GM19035 (cell line): ENCODE measurements around the gene SLC38A3.

Experiments used
- ATAC-seq: cut with Tn5 transposase; IDR thresholded peaks from one replicate; pipeline ENCODE4 v1.9.1; 2021; ENCODE audit not compliant: unreplicated experiment

Gene SLC38A3

GRCh38 chr3:50265571-50265970 lies 60.5 kb downstream of the SLC38A3 start:
- ATAC-seq, result no peak

GRCh38 chr3:50266017-50266416 lies 60.9 kb downstream of the SLC38A3 start:
- no peak for ATAC-seq

- no peak for ATAC-seq
These were observed 61.8 kb downstream of the SLC38A3 start for GRCh38 chr3:50266836-50267235.

GRCh38 chr3:50267280-50267913 lies 62.3 kb downstream of the SLC38A3 start:
- ATAC-seq, result no peak

GRCh38 chr3:50268276-50268675 lies 63.2 kb downstream of the SLC38A3 start:
- ATAC-seq, result no peak

- ATAC-seq, result no peak
These were observed 63.8 kb downstream of the SLC38A3 start, which contains the start of gene SEMA3B for GRCh38 chr3:50268703-50269451. SEMA3B (plus strand) TSS chr3:50269147; CDS start chr3:50269241, 94 bp downstream.

GRCh38 chr3:50269460-50269859 lies 64.4 kb downstream of the SLC38A3 start:
- no peak for ATAC-seq

GRCh38 chr3:50269977-50270413 lies 64.9 kb downstream of the SLC38A3 start:
- no peak for ATAC-seq

GRCh38 chr3:50270422-50271224 lies 65.6 kb downstream of the SLC38A3 start:
- ATAC-seq, result no peak
